ENCODE measurements around the gene ALX1. TPM values are rescaled to one million over a fixed set of nuclear protein-coding genes. Genes with fewer than 3 reads are reported as not detected.

Gene ALX1
- total RNA-seq (2021) = 10.0 and 11.0 TPM in 2 replicates
- Bru-seq, nascent RNA = percentile 78 among the genes with signal in this experiment
- percentile 58 among the genes with signal in this experiment for BruChase-seq, experiment 1, labeled RNA remaining after a 2-hour chase
- percentile 38 among the genes with signal in this experiment for BruChase-seq, experiment 2, labeled RNA remaining after a 6-hour chase
- long read RNA-seq, transcript ALX1-201 (4 exons, 1,445 nt) = major isoform, 14 of 23 reads
- long read RNA-seq, partial matches to known transcripts = 0 of 23 reads
- long read RNA-seq, other reads (novel, unspliced or antisense) = 9 of 23 reads

- CTCF ChIA-PET = interaction anchor here (0.5 to 0.6 kb wide), 2 partner anchors 125 to 911 kb away, joined by 3 to 13 read pairs; no protein-coding TSS in a partner anchor
- peak; percentile 84 for DNase-seq (ENCODE audit: low spot score)
Measured at GRCh38 chr12:85280165-85280983, at the start of gene ALX1. Gene ALX1, plus strand, starts transcription at chr12:85280220. Its CDS starts 42 bp downstream, at chr12:85280262.

GRCh38 chr12:85237327-85237726 is 42.7 kb upstream of the ALX1 start:
- Histone ChIP-seq H3K4me1 (ENCODE audit: insufficient read depth, low read length, poor library complexity, severe bottlenecking) (no peaks in the 10 kb centered on the region), H3K4me3 (ENCODE audit: low read depth, low read length, poor library complexity, severe bottlenecking) (no peak overlapping the region), H3K36me3 (ENCODE audit: insufficient read depth, low read length, poor library complexity, severe bottlenecking) (no peaks in the 10 kb centered on the region), H3K9me3 (ENCODE audit: low read depth, low read length, poor library complexity, severe bottlenecking) (peaks cover 4% of the 10 kb centered on the region), H3K27ac (ENCODE audit: low read depth, low read length, poor library complexity, severe bottlenecking) (no peak overlapping the region), H3K27me3 (replicated peaks; ENCODE audit: insufficient read depth, low read depth, low read length, poor library complexity) (no peaks in the 10 kb centered on the region)
- POLR2A ChIA-PET (ENCODE audit: low non-redundant PET) = no interaction called here
- CTCF ChIA-PET = no interaction called here
- DNase-seq (ENCODE audit: low spot score) = no peak
- intact Hi-C loops (cut with micrococcal nuclease; ENCODE audit: unreplicated experiment) = no loop called here
- TF ChIP-seq EZH2 (IDR thresholded peaks at IDR 0.05; ENCODE audit: borderline replicate concordance, low read depth, low read length, poor library complexity, severe bottlenecking) (no peak), CTCF (conservative IDR thresholded peaks at IDR 0.05; ENCODE audit: low read depth, low read length) (no peak)
- no TSS peak for BruUV-seq (replicated peaks)

More at GRCh38 chr12:85280165-85280983, at the start of gene ALX1:
- TF ChIP-seq CTCF (conservative IDR thresholded peaks at IDR 0.05; ENCODE audit: low read depth, low read length) = peak; percentile 26; the same call in 1 of the 2 replicates
- TF ChIP-seq EZH2 (IDR thresholded peaks at IDR 0.05; ENCODE audit: borderline replicate concordance, low read depth, low read length, poor library complexity, severe bottlenecking) = no peak
- H3K4me3 ChIP-seq (ENCODE audit: low read depth, low read length, poor library complexity, severe bottlenecking) = peak within 1 kb of the TSS; percentile 60
- peak within 1 kb of the TSS; percentile 78 for H3K27ac ChIP-seq (ENCODE audit: low read depth, low read length, poor library complexity, severe bottlenecking)
- H3K27me3 ChIP-seq (replicated peaks; ENCODE audit: insufficient read depth, low read depth, low read length, poor library complexity) = no peaks in the 10 kb centered on the region
- no peaks in the 10 kb centered on the region for H3K9me3 ChIP-seq (ENCODE audit: low read depth, low read length, poor library complexity, severe bottlenecking)
- intact Hi-C loops (cut with micrococcal nuclease; ENCODE audit: unreplicated experiment) = loop anchor here (2.0 to 5.0 kb wide), 2 partner anchors 78 to 123 kb away; no protein-coding TSS in a partner anchor
- TSS peak; percentile 74 for BruUV-seq (replicated peaks)
- peaks cover 18% of the 10 kb centered on the region for H3K4me1 ChIP-seq (ENCODE audit: insufficient read depth, low read length, poor library complexity, severe bottlenecking)
- POLR2A ChIA-PET (ENCODE audit: low non-redundant PET) = interaction anchor here (0.6 kb wide), 1 partner anchor 72 kb away, joined by 3 read pairs; no protein-coding TSS in a partner anchor
- no peaks in the 10 kb centered on the region for H3K36me3 ChIP-seq (ENCODE audit: insufficient read depth, low read length, poor library complexity, severe bottlenecking)

GRCh38 chr12:85244561-85244960 is 35.5 kb upstream of the ALX1 start:
- H3K9me3 ChIP-seq (ENCODE audit: low read depth, low read length, poor library complexity, severe bottlenecking) = no peaks in the 10 kb centered on the region
- no peaks in the 10 kb centered on the region for H3K36me3 ChIP-seq (ENCODE audit: insufficient read depth, low read length, poor library complexity, severe bottlenecking)
- no peak overlapping the region for H3K4me3 ChIP-seq (ENCODE audit: low read depth, low read length, poor library complexity, severe bottlenecking)
- no TSS peak for BruUV-seq (replicated peaks)
- POLR2A ChIA-PET (ENCODE audit: low non-redundant PET) = no interaction called here
- CTCF ChIA-PET = no interaction called here
- no peaks in the 10 kb centered on the region for H3K27me3 ChIP-seq (replicated peaks; ENCODE audit: insufficient read depth, low read depth, low read length, poor library complexity)
- no peak for DNase-seq (ENCODE audit: low spot score)
- H3K27ac ChIP-seq (ENCODE audit: low read depth, low read length, poor library complexity, severe bottlenecking) = no peak overlapping the region
- intact Hi-C loops (cut with micrococcal nuclease; ENCODE audit: unreplicated experiment) = no loop called here
- no peaks in the 10 kb centered on the region for H3K4me1 ChIP-seq (ENCODE audit: insufficient read depth, low read length, poor library complexity, severe bottlenecking)
- no peak for TF ChIP-seq CTCF (conservative IDR thresholded peaks at IDR 0.05; ENCODE audit: low read depth, low read length)
- TF ChIP-seq EZH2 (IDR thresholded peaks at IDR 0.05; ENCODE audit: borderline replicate concordance, low read depth, low read length, poor library complexity, severe bottlenecking) = no peak

All from A673 (cell line).